Esophagus muscularis mucosa (tissue), 3 donors: Measurements from ENCODE around the gene GTPBP6.

Experiments used
- CTCF ChIP-seq, 3 experiments: fragments of 200-600 bp in 2 of 3; fragments of 450-650 bp in 1 of 3; sonication (generic) in 2 of 3; IDR thresholded peaks; one replicate each; pipeline ENCODE4 v1.5.1; 2017 to 2019; ENCODE audit warnings: antibody characterized with exemption in 3 of 3, mild to moderate bottlenecking in 2 of 3, moderate library complexity in 1 of 3
- POLR2A ChIP-seq: fragments of 450-650 bp; IDR thresholded peaks from one replicate; pipeline ENCODE4 v1.6.1; 2017; ENCODE audit warnings: antibody characterized with exemption, moderate library complexity, mild to moderate bottlenecking, low read depth
- POLR2AphosphoS5 ChIP-seq, 2 donors: sonication (generic); formaldehyde crosslinking; IDR thresholded peaks; one replicate each; pipeline ENCODE4 v1.6.1; 2017; ENCODE audit warnings: antibody characterized with exemption in 2 of 2

GRCh38 chrX:276581-277201 lies 41.9 kb downstream of the GTPBP6 start:
- TF ChIP-seq CTCF (IDR thresholded peaks at IDR 0.05) (no peak), POLR2A (no peak), POLR2AphosphoS5 (IDR thresholded peaks at IDR 0.05) (no peak)
